ENCODE measurements around the gene COG1.
A peak's percentile ranks its signal among the peaks of the same experiment; 100 is the strongest.

The COG1 gene

GRCh38 chr17:73199751-73200317 is 7.0 kb downstream of the COG1 start:
- Mint-ChIP-seq H3K4me1 (peaks cover 32% of the 10 kb centered on the region), H3K9me3 (no peaks in the 10 kb centered on the region), H3K4me3 (no peak overlapping the region), H3K36me3 (peaks cover 73% of the 10 kb centered on the region), H3K27ac (no peak overlapping the region), H3K27me3 (no peaks in the 10 kb centered on the region)
- CTCF ChIA-PET = no interaction called here
- no peak for DNase-seq

GRCh38 chr17:73200476-73200875 is 7.6 kb downstream of the COG1 start:
- CTCF ChIA-PET = interaction anchor here (1.2 kb wide), 1 partner anchor 643 kb away, joined by 3 read pairs; no protein-coding TSS in a partner anchor
- H3K27me3 Mint-ChIP-seq = no peaks in the 10 kb centered on the region
- H3K36me3 Mint-ChIP-seq = peaks cover 76% of the 10 kb centered on the region
- no peak for DNase-seq
- H3K27ac Mint-ChIP-seq = no peak overlapping the region
- no peaks in the 10 kb centered on the region for H3K9me3 Mint-ChIP-seq
- peaks cover 34% of the 10 kb centered on the region for H3K4me1 Mint-ChIP-seq
- H3K4me3 Mint-ChIP-seq = no peak overlapping the region

- H3K27ac Mint-ChIP-seq = no peak overlapping the region
Measured at GRCh38 chr17:73201215-73202069, 8.6 kb downstream of the COG1 start.

GRCh38 chr17:73203135-73203787 is 10.4 kb downstream of the COG1 start:
- Mint-ChIP-seq H3K4me3 (no peak overlapping the region), H3K9me3 (no peaks in the 10 kb centered on the region), H3K36me3 (peaks cover 79% of the 10 kb centered on the region), H3K27ac (peak overlapping the region; percentile 75), H3K4me1 (peaks cover 27% of the 10 kb centered on the region), H3K27me3 (no peaks in the 10 kb centered on the region)
- DNase-seq = no peak
- CTCF ChIA-PET = interaction anchor here (1.0 to 1.6 kb wide), 2 partner anchors 12 to 13 kb away, joined by 3 read pairs; no protein-coding TSS in a partner anchor

More at GRCh38 chr17:73201215-73202069, 8.6 kb downstream of the COG1 start:
- Mint-ChIP-seq H3K36me3 (peaks cover 82% of the 10 kb centered on the region), H3K4me1 (peaks cover 27% of the 10 kb centered on the region), H3K9me3 (no peaks in the 10 kb centered on the region), H3K4me3 (no peak overlapping the region), H3K27me3 (no peaks in the 10 kb centered on the region)
- no peak for DNase-seq
- CTCF ChIA-PET = interaction anchor here (1.1 to 1.4 kb wide), 3 partner anchors 10 to 644 kb away, joined by 3 to 6 read pairs (median 3); no protein-coding TSS in a partner anchor

GRCh38 chr17:73203788-73204479 is 11.1 kb downstream of the COG1 start:
- peak; percentile 45 for DNase-seq
- peaks cover 27% of the 10 kb centered on the region for H3K4me1 Mint-ChIP-seq
- H3K4me3 Mint-ChIP-seq = no peak overlapping the region
- H3K36me3 Mint-ChIP-seq = peaks cover 80% of the 10 kb centered on the region
- H3K27ac Mint-ChIP-seq = peak overlapping the region; percentile 75
- CTCF ChIA-PET = interaction anchor here (1.0 to 1.6 kb wide), 2 partner anchors 12 to 14 kb away, joined by 3 read pairs; no protein-coding TSS in a partner anchor
- H3K9me3 Mint-ChIP-seq = no peaks in the 10 kb centered on the region
- no peaks in the 10 kb centered on the region for H3K27me3 Mint-ChIP-seq

- Mint-ChIP-seq H3K4me3 (no peak overlapping the region), H3K27me3 (no peaks in the 10 kb centered on the region), H3K4me1 (peaks cover 28% of the 10 kb centered on the region), H3K36me3 (peaks cover 73% of the 10 kb centered on the region), H3K27ac (no peak overlapping the region), H3K9me3 (no peaks in the 10 kb centered on the region)
- CTCF ChIA-PET = no interaction called here
- DNase-seq = no peak
Measured at GRCh38 chr17:73205459-73205961, 12.7 kb downstream of the COG1 start.

DNA sequence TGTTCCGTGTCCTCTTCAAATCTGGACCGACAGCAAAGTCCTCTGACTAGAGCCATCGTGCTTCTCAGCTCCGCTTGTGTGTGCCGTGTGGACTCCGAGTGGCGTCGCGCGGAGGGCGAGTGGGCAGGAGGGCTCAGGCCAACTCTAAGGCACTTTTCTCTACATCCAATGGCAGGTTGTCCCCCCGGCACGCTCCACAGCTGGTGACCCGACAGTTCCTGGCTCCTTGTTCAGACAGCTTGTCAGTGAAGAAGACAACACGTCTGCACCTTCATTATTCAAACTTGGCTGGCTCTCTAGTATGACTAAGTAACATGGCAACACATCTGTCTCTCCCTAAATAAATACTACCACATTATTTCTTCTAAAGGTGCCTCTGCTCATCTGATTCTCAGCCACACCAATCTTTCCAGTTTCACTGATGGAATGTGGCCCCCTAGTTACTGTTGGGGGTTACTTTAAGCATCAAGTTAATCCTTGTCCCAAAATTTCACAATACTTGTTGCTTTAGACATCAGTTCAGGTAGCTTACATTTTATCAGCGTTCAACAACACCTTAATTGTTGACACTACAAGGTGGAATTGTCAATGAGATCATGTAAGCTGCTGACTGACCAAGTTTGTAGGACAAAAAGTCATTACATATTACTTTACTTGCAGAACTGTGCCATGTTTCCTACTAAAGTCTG is 15.4 kb downstream of the COG1 start:
- H3K36me3 Mint-ChIP-seq = peaks cover 57% of the 10 kb centered on the region
- no peak for DNase-seq
- H3K27ac Mint-ChIP-seq = no peak overlapping the region
- CTCF ChIA-PET = interaction anchor here (1.4 kb wide), 1 partner anchor 24 kb away, joined by 5 read pairs; a partner anchor contains a TSS
- no peak overlapping the region for H3K4me3 Mint-ChIP-seq
- peaks cover 31% of the 10 kb centered on the region for H3K4me1 Mint-ChIP-seq
- no peaks in the 10 kb centered on the region for H3K27me3 Mint-ChIP-seq
- no peaks in the 10 kb centered on the region for H3K9me3 Mint-ChIP-seq

- H3K36me3 Mint-ChIP-seq = peaks cover 52% of the 10 kb centered on the region
- CTCF ChIA-PET = interaction anchor here (1.1 kb wide), 1 partner anchor 160 kb away, joined by 3 read pairs; no protein-coding TSS in a partner anchor
Measured at GRCh38 chr17:73209436-73209835, 16.6 kb downstream of the COG1 start.

DNA sequence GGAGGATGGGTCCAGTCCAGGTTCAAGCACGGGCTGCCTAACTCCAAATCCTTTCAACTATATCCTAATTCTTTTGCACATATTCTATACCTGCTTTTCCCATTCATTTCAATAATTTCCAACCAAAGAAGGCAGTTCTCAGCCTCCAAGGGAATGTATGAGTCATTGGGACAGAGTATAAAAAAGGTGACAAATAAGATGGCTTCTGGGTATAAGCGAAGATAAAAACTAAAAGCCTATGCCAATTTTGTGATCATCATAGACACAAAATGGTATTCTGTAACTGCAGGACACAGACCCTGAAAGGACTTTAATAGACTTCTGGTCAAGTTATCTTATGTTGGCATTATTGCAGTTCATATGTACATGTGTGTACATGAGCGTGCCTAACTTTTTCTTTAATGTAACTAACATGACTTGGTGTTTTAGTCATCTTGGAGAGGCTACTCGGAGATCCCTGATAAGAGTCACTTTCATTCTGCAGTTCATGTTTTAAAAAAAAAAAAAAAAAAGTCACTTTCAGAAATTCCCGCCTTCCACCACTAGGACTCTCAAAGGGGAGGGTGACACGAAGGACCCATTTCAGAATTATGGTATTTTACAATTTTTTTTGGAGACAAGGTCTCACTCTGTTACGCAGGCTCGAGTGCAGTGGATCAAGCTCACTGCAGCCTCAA is 17.3 kb downstream of the COG1 start:
- H3K27ac Mint-ChIP-seq = peak overlapping the region; percentile 62
- DNase-seq = no peak
- H3K4me3 Mint-ChIP-seq = no peak overlapping the region
- peaks cover 54% of the 10 kb centered on the region for H3K36me3 Mint-ChIP-seq
- H3K4me1 Mint-ChIP-seq = peaks cover 18% of the 10 kb centered on the region
- CTCF ChIA-PET = interaction anchor here (0.9 to 1.1 kb wide), 2 partner anchors 160 to 483 kb away, joined by 3 read pairs; no protein-coding TSS in a partner anchor
- H3K9me3 Mint-ChIP-seq = no peaks in the 10 kb centered on the region
- H3K27me3 Mint-ChIP-seq = no peaks in the 10 kb centered on the region

More at GRCh38 chr17:73209436-73209835, 16.6 kb downstream of the COG1 start:
- H3K4me3 Mint-ChIP-seq = no peak overlapping the region
- no peak overlapping the region for H3K27ac Mint-ChIP-seq
- H3K4me1 Mint-ChIP-seq = peaks cover 23% of the 10 kb centered on the region
- H3K27me3 Mint-ChIP-seq = no peaks in the 10 kb centered on the region
- DNase-seq = no peak
- H3K9me3 Mint-ChIP-seq = no peaks in the 10 kb centered on the region

DNA sequence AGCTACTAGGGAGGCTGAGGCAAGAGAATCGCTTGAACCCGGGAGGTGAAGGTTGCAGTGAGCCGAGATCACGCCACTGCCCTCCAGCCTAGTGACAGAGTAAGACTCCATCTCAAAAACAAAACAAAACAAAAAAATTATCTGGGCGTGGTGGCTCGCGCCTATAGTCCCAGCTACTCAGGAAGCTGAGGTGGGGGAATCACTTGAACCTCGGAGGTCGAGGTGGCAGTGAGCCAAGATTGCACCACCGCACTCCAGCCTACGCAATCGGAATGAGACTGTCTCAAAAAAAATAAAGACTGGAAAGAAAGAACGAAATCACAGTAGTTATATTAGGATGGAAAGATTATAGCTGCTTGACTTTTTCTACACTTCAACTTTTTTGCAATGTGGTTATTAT is 18.9 kb downstream of the COG1 start:
- peaks cover 56% of the 10 kb centered on the region for H3K36me3 Mint-ChIP-seq
- H3K4me1 Mint-ChIP-seq = peaks cover 15% of the 10 kb centered on the region
- no peak overlapping the region for H3K4me3 Mint-ChIP-seq
- CTCF ChIA-PET = interaction anchor here (0.9 to 1.4 kb wide), 4 partner anchors 10 to 159 kb away, joined by 3 to 6 read pairs (median 4); no protein-coding TSS in a partner anchor
- H3K9me3 Mint-ChIP-seq = no peaks in the 10 kb centered on the region
- no peaks in the 10 kb centered on the region for H3K27me3 Mint-ChIP-seq
- peak; percentile 54 for DNase-seq
- peak overlapping the region; percentile 77 for H3K27ac Mint-ChIP-seq

DNA sequence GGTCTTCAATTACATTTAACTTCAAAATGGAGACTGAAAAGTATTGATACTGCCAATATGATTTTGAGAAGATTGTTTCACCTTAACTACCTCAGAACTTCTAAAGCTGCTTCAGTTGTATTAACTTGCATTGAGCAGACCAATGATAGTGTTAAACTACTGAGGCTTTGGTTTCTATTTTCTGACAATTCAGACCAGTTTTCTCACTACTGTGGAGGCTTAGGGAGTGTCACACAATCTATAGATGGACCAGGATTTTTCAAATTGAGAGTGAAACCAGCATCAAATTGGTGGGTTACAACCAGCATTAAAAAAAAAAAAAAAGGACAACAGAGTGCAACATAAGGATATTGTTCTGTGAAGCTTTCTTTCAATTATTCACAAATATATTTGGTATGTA is 21.2 kb downstream of the COG1 start:
- no peak for DNase-seq
- Mint-ChIP-seq H3K27me3 (no peaks in the 10 kb centered on the region), H3K4me3 (no peak overlapping the region), H3K27ac (peak overlapping the region; percentile 28), H3K9me3 (no peaks in the 10 kb centered on the region), H3K4me1 (peaks cover 21% of the 10 kb centered on the region), H3K36me3 (peaks cover 45% of the 10 kb centered on the region)
- CTCF ChIA-PET = no interaction called here

DNA sequence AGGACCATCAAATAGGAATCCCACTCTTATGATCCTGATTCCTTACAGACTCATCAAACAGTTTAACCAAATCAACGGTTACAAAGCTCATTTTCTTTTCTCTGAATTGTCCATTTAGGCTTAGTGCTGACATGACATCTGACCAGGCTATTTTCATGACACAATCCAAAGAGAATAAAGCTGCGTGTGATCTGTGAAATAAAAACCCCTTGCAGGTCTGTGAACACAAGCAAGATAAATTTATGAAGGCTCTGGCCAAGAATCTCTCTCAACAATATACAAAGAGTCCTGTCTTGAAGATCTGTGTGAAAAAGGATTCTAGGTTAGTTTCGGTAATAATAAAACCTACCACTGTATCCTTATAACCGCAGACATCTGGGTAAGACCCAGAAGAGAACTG is 22.0 kb downstream of the COG1 start:
- CTCF ChIA-PET = no interaction called here
- no peaks in the 10 kb centered on the region for H3K9me3 Mint-ChIP-seq
- no peak overlapping the region for H3K4me3 Mint-ChIP-seq
- peaks cover 21% of the 10 kb centered on the region for H3K4me1 Mint-ChIP-seq
- H3K27ac Mint-ChIP-seq = no peak overlapping the region
- peaks cover 41% of the 10 kb centered on the region for H3K36me3 Mint-ChIP-seq
- no peak for DNase-seq
- H3K27me3 Mint-ChIP-seq = no peaks in the 10 kb centered on the region

- CTCF ChIA-PET = no interaction called here
- no peak overlapping the region for H3K4me3 Mint-ChIP-seq
- no peak for DNase-seq
- H3K9me3 Mint-ChIP-seq = no peaks in the 10 kb centered on the region
- no peaks in the 10 kb centered on the region for H3K27me3 Mint-ChIP-seq
- peaks cover 38% of the 10 kb centered on the region for H3K36me3 Mint-ChIP-seq
- no peak overlapping the region for H3K27ac Mint-ChIP-seq
- H3K4me1 Mint-ChIP-seq = peaks cover 19% of the 10 kb centered on the region
Measured at GRCh38 chr17:73215447-73215846, 22.6 kb downstream of the COG1 start.

Measured in activated naive CD4-positive, alpha-beta T cell treated with anti-CD3 and anti-CD28 coated beads, Interleukin-2, amount 10 ng/mL, durations not matched to agents 7 days and 5 days (primary cell).